ENCODE results near the gene TSPYL6. TPM values are rescaled to one million over a fixed set of nuclear protein-coding genes. Genes with fewer than 3 reads are reported as not detected.
A peak's percentile ranks its signal among the peaks of the same experiment; 100 is the strongest.

The TSPYL6 gene
- total RNA-seq, 1 donor from 2014 or later = not detected

DNA sequence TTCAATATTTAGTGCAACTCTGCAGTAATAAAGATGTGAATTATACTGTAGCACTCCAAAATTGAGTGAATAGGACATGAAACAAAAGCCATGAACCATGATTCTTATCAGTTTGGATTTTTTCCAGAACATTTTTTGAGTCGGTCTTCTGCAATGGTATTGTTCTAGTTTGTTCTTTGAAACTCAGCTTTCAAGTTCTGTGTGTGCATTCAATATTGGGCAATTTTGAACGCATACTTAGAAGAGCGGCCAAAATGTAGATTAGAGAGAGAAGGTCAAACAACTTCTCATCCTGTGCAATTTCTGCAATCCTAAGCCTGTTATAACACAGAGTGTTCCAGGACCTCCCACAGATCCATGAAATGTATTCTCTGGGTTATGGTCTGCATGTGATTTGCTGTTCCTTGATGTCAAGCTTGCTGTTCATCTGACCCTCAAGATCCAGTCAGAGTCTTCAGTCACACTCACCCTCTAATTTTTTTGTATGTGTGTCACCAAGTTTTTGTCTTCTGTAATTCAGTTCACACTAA is 48.3 kb downstream of the TSPYL6 start:
- H3K4me1 Mint-ChIP-seq (ENCODE audit: unreplicated experiment) = peaks cover 15% of the 10 kb centered on the region
- no peaks in the 10 kb centered on the region for H3K9me3 Mint-ChIP-seq
- DNase-seq (ENCODE audit: extremely low spot score, unreplicated experiment) = no peak
- TF ChIP-seq, protein P1, sequence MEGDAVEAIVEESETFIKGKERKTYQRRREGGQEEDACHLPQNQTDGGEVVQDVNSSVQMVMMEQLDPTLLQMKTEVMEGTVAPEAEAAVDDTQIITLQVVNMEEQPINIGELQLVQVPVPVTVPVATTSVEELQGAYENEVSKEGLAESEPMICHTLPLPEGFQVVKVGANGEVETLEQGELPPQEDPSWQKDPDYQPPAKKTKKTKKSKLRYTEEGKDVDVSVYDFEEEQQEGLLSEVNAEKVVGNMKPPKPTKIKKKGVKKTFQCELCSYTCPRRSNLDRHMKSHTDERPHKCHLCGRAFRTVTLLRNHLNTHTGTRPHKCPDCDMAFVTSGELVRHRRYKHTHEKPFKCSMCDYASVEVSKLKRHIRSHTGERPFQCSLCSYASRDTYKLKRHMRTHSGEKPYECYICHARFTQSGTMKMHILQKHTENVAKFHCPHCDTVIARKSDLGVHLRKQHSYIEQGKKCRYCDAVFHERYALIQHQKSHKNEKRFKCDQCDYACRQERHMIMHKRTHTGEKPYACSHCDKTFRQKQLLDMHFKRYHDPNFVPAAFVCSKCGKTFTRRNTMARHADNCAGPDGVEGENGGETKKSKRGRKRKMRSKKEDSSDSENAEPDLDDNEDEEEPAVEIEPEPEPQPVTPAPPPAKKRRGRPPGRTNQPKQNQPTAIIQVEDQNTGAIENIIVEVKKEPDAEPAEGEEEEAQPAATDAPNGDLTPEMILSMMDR (conservative IDR thresholded peaks at IDR 0.05) = no peak
- no peaks in the 10 kb centered on the region for H3K36me3 Mint-ChIP-seq
- no peaks in the 10 kb centered on the region for H3K27me3 Mint-ChIP-seq
- H3K27ac Mint-ChIP-seq = peak overlapping the region; percentile 0
- no peak overlapping the region for H3K4me3 Mint-ChIP-seq

DNA sequence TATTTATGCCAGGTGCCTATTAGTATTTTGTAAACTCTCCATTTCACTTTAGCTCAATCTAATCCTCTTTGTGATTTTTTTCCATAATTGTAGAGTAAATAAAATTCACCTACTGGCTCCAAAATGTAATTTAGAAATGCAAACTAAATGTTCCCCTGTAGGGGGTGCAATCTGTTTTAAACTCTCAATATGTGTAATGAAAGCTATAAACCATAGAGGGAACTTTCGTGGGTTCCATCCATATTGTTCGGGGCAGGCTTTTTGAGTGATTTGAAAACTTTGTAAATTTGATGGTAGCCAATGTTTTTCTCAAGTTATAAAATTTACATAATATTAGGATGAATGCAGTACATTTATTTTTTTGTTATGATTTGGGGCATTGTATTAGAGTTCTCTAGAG is 49.4 kb downstream of the TSPYL6 start:
- DNase-seq (ENCODE audit: extremely low spot score, unreplicated experiment) = no peak
- Mint-ChIP-seq H3K4me1 (ENCODE audit: unreplicated experiment) (peaks cover 15% of the 10 kb centered on the region), H3K9me3 (no peaks in the 10 kb centered on the region), H3K27me3 (no peaks in the 10 kb centered on the region), H3K36me3 (no peaks in the 10 kb centered on the region), H3K27ac (no peak overlapping the region), H3K4me3 (no peak overlapping the region)
- TF ChIP-seq, protein P1 (conservative IDR thresholded peaks at IDR 0.05) = peak; percentile 74

DNA sequence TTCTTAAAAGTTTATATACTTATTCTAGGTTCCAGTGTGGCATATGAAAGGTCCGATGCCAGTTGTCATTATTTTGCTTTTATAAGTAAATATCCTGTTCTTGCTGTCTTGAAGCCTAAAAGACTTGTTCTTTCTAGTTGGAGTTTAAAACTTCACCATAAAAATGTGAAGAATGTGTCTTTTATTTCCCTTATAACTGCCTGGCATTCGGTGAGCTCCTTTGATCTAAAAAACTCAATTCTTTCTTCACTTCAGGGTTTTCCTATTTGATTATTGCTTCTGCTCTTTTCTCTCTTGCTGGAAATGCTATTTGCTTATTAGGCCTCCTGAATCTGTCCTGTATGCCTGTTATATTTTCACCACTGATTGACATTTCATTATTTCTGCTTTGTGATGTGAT is 51.6 kb downstream of the TSPYL6 start:
- Mint-ChIP-seq H3K27ac (no peak overlapping the region), H3K4me3 (no peak overlapping the region)

More for the DNA sequence above, 51.6 kb downstream of the TSPYL6 start:
- Mint-ChIP-seq H3K4me1 (ENCODE audit: unreplicated experiment) (peaks cover 15% of the 10 kb centered on the region), H3K9me3 (no peaks in the 10 kb centered on the region), H3K27me3 (no peaks in the 10 kb centered on the region), H3K36me3 (no peaks in the 10 kb centered on the region)
- TF ChIP-seq, protein P1 (conservative IDR thresholded peaks at IDR 0.05) = no peak
- DNase-seq (ENCODE audit: extremely low spot score, unreplicated experiment) = no peak

Other genes with a start within 250 kb of the TSPYL6 start
- 9.8 and 10.1 TPM in 2 replicates for gene ACYP2, start 140.6 kb downstream of the TSPYL6 start, total RNA-seq (ENCODE audit: low replicate concordance)
- gene SPTBN1, start 200.1 kb upstream of the TSPYL6 start, total RNA-seq (ENCODE audit: low replicate concordance) = 193 and 214 TPM in 2 replicates

All from type B pancreatic cell (in vitro differentiated cells).